HepG2 (cell line): Measurements from ENCODE around the gene LPIN3. TPM values are rescaled to one million over a fixed set of nuclear protein-coding genes. Genes with fewer than 3 reads are reported as not detected.
A peak's percentile ranks its signal among the peaks of the same experiment; 100 is the strongest.

Experiments used
- ATF3 ChIP-seq: sonication (generic); formaldehyde crosslinking; IDR thresholded peaks from 2 replicates; pipeline ENCODE4 v1.4.0; 2020; ENCODE audit warnings: missing genetic modification reagents
- CAMTA2 ChIP-seq: sonication (generic); formaldehyde crosslinking; IDR thresholded peaks from 2 replicates; pipeline ENCODE4 v1.4.0; 2020; ENCODE audit warnings: mild to moderate bottlenecking, missing genetic modification reagents, borderline replicate concordance
- EED ChIP-seq: sonication (generic); formaldehyde crosslinking; IDR thresholded peaks from 2 replicates; pipeline ENCODE4 v1.5.0; 2020; ENCODE audit warnings: mild to moderate bottlenecking, missing genetic modification reagents
- FIP1L1 ChIP-seq: fragments of 200-400 bp; formaldehyde crosslinking; IDR thresholded peaks from 2 replicates; pipeline ENCODE4 v1.6.1; 2018; ENCODE audit warnings: low read depth, mild to moderate bottlenecking, low read length, moderate library complexity, borderline replicate concordance; ENCODE audit not compliant: insufficient read depth
- HIC2 ChIP-seq: sonication (generic); formaldehyde crosslinking; IDR thresholded peaks from 2 replicates; pipeline ENCODE4 v1.9.0; 2022; ENCODE audit warnings: low read depth, missing genetic modification reagents
- KDM4B ChIP-seq: sonication (generic); formaldehyde crosslinking; IDR thresholded peaks from 2 replicates; pipeline ENCODE4 v1.4.0; 2020; ENCODE audit warnings: missing genetic modification reagents
- MAFF ChIP-seq: IDR thresholded peaks from 2 replicates; pipeline ENCODE4 v1.6.1; 2011; ENCODE audit warnings: low read depth, low read length, improper control_type of control experiment
- MATR3 ChIP-seq: sonication (generic); formaldehyde crosslinking; IDR thresholded peaks from 2 replicates; pipeline ENCODE4 v1.4.0; 2020; ENCODE audit warnings: missing genetic modification reagents
- MIXL1 ChIP-seq: IDR thresholded peaks from 2 replicates; pipeline ENCODE4 v1.6.1; 2016
- MXI1 ChIP-seq: IDR thresholded peaks from 3 replicates; pipeline ENCODE4 v1.6.1; 2012; ENCODE audit warnings: low read depth, low read length, inconsistent platforms, borderline replicate concordance
- POGK ChIP-seq: sonication (generic); formaldehyde crosslinking; conservative IDR thresholded peaks from 2 replicates; pipeline ENCODE4 v1.8.0; 2022; ENCODE audit warnings: mild to moderate bottlenecking, moderate library complexity, missing genetic modification reagents
- RBM39 ChIP-seq: fragments of 200-400 bp; formaldehyde crosslinking; IDR thresholded peaks from one replicate; pipeline ENCODE4 v1.6.1; 2018; ENCODE audit warnings: antibody characterized with exemption, mild to moderate bottlenecking, low read depth, low read length; ENCODE audit not compliant: poor library complexity, severe bottlenecking
- ZFP37 ChIP-seq: sonication (generic); formaldehyde crosslinking; IDR thresholded peaks from 2 replicates; pipeline ENCODE4 v1.4.0; 2020; ENCODE audit warnings: missing genetic modification reagents, borderline replicate concordance
- ZNF281 ChIP-seq: sonication (generic); formaldehyde crosslinking; IDR thresholded peaks from 2 replicates; pipeline ENCODE4 v1.4.0; 2020; ENCODE audit warnings: missing genetic modification reagents, borderline replicate concordance
- ZNF570 ChIP-seq: sonication (generic); formaldehyde crosslinking; IDR thresholded peaks from 2 replicates; pipeline ENCODE4 v1.4.0; 2020; ENCODE audit warnings: mild to moderate bottlenecking, missing genetic modification reagents, borderline replicate concordance
- ZNF574 ChIP-seq: sonication (generic); formaldehyde crosslinking; IDR thresholded peaks from 2 replicates; pipeline ENCODE4 v1.4.0; 2020; ENCODE audit warnings: missing genetic modification reagents
- ZNF75D ChIP-seq: sonication (generic); formaldehyde crosslinking; IDR thresholded peaks from 2 replicates; pipeline ENCODE4 v1.8.1; 2023; ENCODE audit warnings: missing genetic modification reagents, mild to moderate bottlenecking, borderline replicate concordance
- polyA plus RNA-seq, 8 experiments: library from polyadenylated mRNA; depleted of rRNA in 3 of 8; stranded (reverse) in 7 of 8; unstranded in 1 of 8; fragments of >200 nt; fragmentation: Illumina TruSeq in 4 of 8; extraction: Trizol in 4 of 8; gene quantifications; 2 replicates each; pipeline versions ENCODE4 v1.2.1 to v1.2.3, GENCODE V29; 2011 to 2016; ENCODE audit warnings: low read depth in 4 of 8, missing spikeins in 1 of 8, mixed read lengths in 1 of 8; ENCODE audit not compliant: insufficient read depth in 1 of 8
- total RNA-seq, 5 experiments: library from RNA; depleted of rRNA; stranded (reverse); fragments of >200 nt; fragmentation: Illumina TruSeq; extraction: Trizol; gene quantifications; 2 replicates each; pipeline ENCODE4 v1.2.3, GENCODE V29; 2016; ENCODE audit warnings: low read depth in 1 of 5

LPIN3 gene
- total and polyA plus RNA-seq, 2 of the 13 experiments (the other 11 are each of a cell fraction or from before 2014, with no cell fraction given) = 14.2 to 28.6 TPM

- peak; percentile 24 for TF ChIP-seq RBM39
- TF ChIP-seq ZNF75D (CRISPR knock-in tag) = no peak
- no peak for TF ChIP-seq FIP1L1
- TF ChIP-seq ZNF570 (CRISPR knock-in tag) = no peak
- no peak for TF ChIP-seq MAFF
- no peak for TF ChIP-seq CAMTA2 (CRISPR knock-in tag)
- TF ChIP-seq KDM4B (CRISPR knock-in tag) = 0 out of 2 replicates have a peak, but pooled peaks have one; percentile 17
- TF ChIP-seq ZFP37 = no peak
- TF ChIP-seq ZNF574 = peak; percentile 48
- TF ChIP-seq ZNF281 (CRISPR knock-in tag) = peak; percentile 21; the same call in 1 of the 2 replicates
- TF ChIP-seq EED = 0 out of 2 replicates have a peak, but pooled peaks have one; percentile 55
- 0 out of 2 replicates have a peak, but pooled peaks have one; percentile 15 for TF ChIP-seq ATF3 (CRISPR knock-in tag)
- 0 out of 2 replicates have a peak, but pooled peaks have one; percentile 39 for TF ChIP-seq MIXL1 (CRISPR knock-in tag)
- TF ChIP-seq MATR3 = 0 out of 2 replicates have a peak, but pooled peaks have one; percentile 7
- TF ChIP-seq MXI1 = 0 out of 3 replicates have a peak, but pooled peaks have one; percentile 23
- TF ChIP-seq HIC2 (CRISPR knock-in tag) = no peak
- TF ChIP-seq POGK = peak; percentile 57; the same call in 1 of the 2 replicates
Measured at GRCh38 chr20:41395667-41396664, 55.3 kb downstream of the LPIN3 start (continued).
